Vagina (tissue), 2 donors: Measurements from ENCODE around the gene ARHGAP26. TPM values are rescaled to one million over a fixed set of nuclear protein-coding genes. Genes with fewer than 3 reads are reported as not detected.

Experiments
- DNase-seq, 2 donors: peaks; one replicate each; pipeline ENCODE4 v3.0.0-alpha.2; 2017; ENCODE audit errors: extremely low spot score in 2 of 2
- H3K27ac ChIP-seq: fragments of 200-600 bp; sonication (generic); one replicate; pipeline ENCODE4 v1.5.1; 2019
- H3K27me3 ChIP-seq: fragments of 200-600 bp; sonication (generic); one replicate; pipeline ENCODE4 v1.5.1; 2019
- H3K36me3 ChIP-seq, 2 donors: fragments of 200-600 bp; sonication (generic); one replicate each; pipeline ENCODE4 v1.5.1; 2017 to 2019
- H3K4me1 ChIP-seq: fragments of 200-600 bp; sonication (generic); one replicate; pipeline ENCODE4 v1.5.1; 2019
- H3K4me3 ChIP-seq, 2 donors: fragments of 200-600 bp; sonication (generic); 1 replicate in 1 of 2; 2 replicates in 1 of 2; pipeline ENCODE4 v1.5.1; 2016 to 2019
- H3K9me3 ChIP-seq: fragments of 200-600 bp; sonication (generic); one replicate; pipeline ENCODE4 v1.5.1; 2019
- POLR2A ChIP-seq, 2 donors: fragments of 450-650 bp; IDR thresholded peaks; one replicate each; pipeline ENCODE4 v1.6.1; 2017; ENCODE audit warnings: antibody characterized with exemption in 2 of 2, mild to moderate bottlenecking in 2 of 2, moderate library complexity in 2 of 2
- POLR2AphosphoS5 ChIP-seq, 2 donors: sonication (generic); formaldehyde crosslinking; IDR thresholded peaks; one replicate each; pipeline ENCODE4 v1.9.0; 2017; ENCODE audit warnings: antibody characterized with exemption in 2 of 2, mild to moderate bottlenecking in 2 of 2, low read depth in 1 of 2; ENCODE audit not compliant: insufficient read depth in 1 of 2
- intact Hi-C: fragments of 100-400 bp; cut with DNase I; formaldehyde crosslinking; loops from one replicate; pipeline ENCODE4 v1.15.1; 2023
- total RNA-seq: library from RNA; depleted of rRNA; stranded (reverse); fragments of >200 nt; gene quantifications from one replicate; pipeline ENCODE4 v1.2.3, GENCODE V29; 2016
- TF ChIP-seq, protein P1 (sequence below), 3 experiments: fragments of 450-650 bp in 2 of 3; fragments of 200-600 bp in 1 of 3; sonication (generic) in 1 of 3; IDR thresholded peaks; one replicate each; pipeline ENCODE4 v1.5.1; 2017 to 2019; ENCODE audit warnings: antibody characterized with exemption in 3 of 3, mild to moderate bottlenecking in 2 of 3, moderate library complexity in 2 of 3

ARHGAP26 gene
- total RNA-seq, 1 donor from 2014 or later, result 42.5 TPM

GRCh38 chr5:143062379-143062778 lies 292.2 kb downstream of the ARHGAP26 start:
- H3K36me3 ChIP-seq, result no peaks in the 10 kb centered on the region
- no peaks in the 10 kb centered on the region for H3K9me3 ChIP-seq
- H3K27me3 ChIP-seq, result no peaks in the 10 kb centered on the region
- no peak overlapping the region for H3K4me3 ChIP-seq
- TF ChIP-seq, protein P1, sequence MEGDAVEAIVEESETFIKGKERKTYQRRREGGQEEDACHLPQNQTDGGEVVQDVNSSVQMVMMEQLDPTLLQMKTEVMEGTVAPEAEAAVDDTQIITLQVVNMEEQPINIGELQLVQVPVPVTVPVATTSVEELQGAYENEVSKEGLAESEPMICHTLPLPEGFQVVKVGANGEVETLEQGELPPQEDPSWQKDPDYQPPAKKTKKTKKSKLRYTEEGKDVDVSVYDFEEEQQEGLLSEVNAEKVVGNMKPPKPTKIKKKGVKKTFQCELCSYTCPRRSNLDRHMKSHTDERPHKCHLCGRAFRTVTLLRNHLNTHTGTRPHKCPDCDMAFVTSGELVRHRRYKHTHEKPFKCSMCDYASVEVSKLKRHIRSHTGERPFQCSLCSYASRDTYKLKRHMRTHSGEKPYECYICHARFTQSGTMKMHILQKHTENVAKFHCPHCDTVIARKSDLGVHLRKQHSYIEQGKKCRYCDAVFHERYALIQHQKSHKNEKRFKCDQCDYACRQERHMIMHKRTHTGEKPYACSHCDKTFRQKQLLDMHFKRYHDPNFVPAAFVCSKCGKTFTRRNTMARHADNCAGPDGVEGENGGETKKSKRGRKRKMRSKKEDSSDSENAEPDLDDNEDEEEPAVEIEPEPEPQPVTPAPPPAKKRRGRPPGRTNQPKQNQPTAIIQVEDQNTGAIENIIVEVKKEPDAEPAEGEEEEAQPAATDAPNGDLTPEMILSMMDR (IDR thresholded peaks at IDR 0.05), result no peak
- TF ChIP-seq POLR2AphosphoS5 (IDR thresholded peaks at IDR 0.05; ENCODE audit: insufficient read depth in 1 of 2, low read depth in 1 of 2), result no peak
- TF ChIP-seq POLR2A (IDR thresholded peaks at IDR 0.05), result no peak
- peaks cover 69% of the 10 kb centered on the region for H3K4me1 ChIP-seq
- H3K27ac ChIP-seq, result peak overlapping the region; percentile 61
- DNase-seq, result no peak
- intact Hi-C loops, result loop anchor here (5.0 to 10.0 kb wide), 2 partner anchors 58 to 90 kb away; no protein-coding TSS in a partner anchor

- Histone ChIP-seq H3K4me3 (no peak overlapping the region), H3K9me3 (no peaks in the 10 kb centered on the region), H3K36me3 (no peaks in the 10 kb centered on the region), H3K27ac (peak overlapping the region; percentile 61), H3K4me1 (peaks cover 69% of the 10 kb centered on the region), H3K27me3 (no peaks in the 10 kb centered on the region)
- intact Hi-C loops, result loop anchor here (5.0 to 10.0 kb wide), 2 partner anchors 59 to 89 kb away; no protein-coding TSS in a partner anchor
- TF ChIP-seq POLR2AphosphoS5 (IDR thresholded peaks at IDR 0.05; ENCODE audit: insufficient read depth in 1 of 2, low read depth in 1 of 2) (peak in 1 of 2 donors; percentile 72), POLR2A (IDR thresholded peaks at IDR 0.05) (no peak)
- TF ChIP-seq, protein P1 (IDR thresholded peaks at IDR 0.05), result no peak
- DNase-seq, result no peak
These were observed 293.2 kb downstream of the ARHGAP26 start for GRCh38 chr5:143063175-143063970.

GRCh38 chr5:143064218-143064641 lies 294.1 kb downstream of the ARHGAP26 start:
- H3K27me3 ChIP-seq, result no peaks in the 10 kb centered on the region
- H3K4me3 ChIP-seq, result no peak overlapping the region
- no peaks in the 10 kb centered on the region for H3K9me3 ChIP-seq
- peaks cover 69% of the 10 kb centered on the region for H3K4me1 ChIP-seq
- intact Hi-C loops, result loop anchor here (5.0 to 10.0 kb wide), 2 partner anchors 59 to 88 kb away; no protein-coding TSS in a partner anchor
- H3K36me3 ChIP-seq, result no peaks in the 10 kb centered on the region
- peak overlapping the region; percentile 61 for H3K27ac ChIP-seq
- DNase-seq, result no peak
- TF ChIP-seq POLR2A (IDR thresholded peaks at IDR 0.05) (no peak), POLR2AphosphoS5 (IDR thresholded peaks at IDR 0.05; ENCODE audit: insufficient read depth in 1 of 2, low read depth in 1 of 2) (peak in 1 of 2 donors; percentile 62)
- TF ChIP-seq, protein P1 (IDR thresholded peaks at IDR 0.05), result no peak

GRCh38 chr5:143064676-143065075 lies 294.5 kb downstream of the ARHGAP26 start:
- peak overlapping the region; percentile 61 for H3K27ac ChIP-seq
- no peaks in the 10 kb centered on the region for H3K27me3 ChIP-seq
- H3K36me3 ChIP-seq, result no peaks in the 10 kb centered on the region
- peaks cover 66% of the 10 kb centered on the region for H3K4me1 ChIP-seq
- no peak overlapping the region for H3K4me3 ChIP-seq
- H3K9me3 ChIP-seq, result no peaks in the 10 kb centered on the region
- TF ChIP-seq, protein P1 (IDR thresholded peaks at IDR 0.05), result no peak
- no peak for TF ChIP-seq POLR2AphosphoS5 (IDR thresholded peaks at IDR 0.05; ENCODE audit: insufficient read depth in 1 of 2, low read depth in 1 of 2)
- TF ChIP-seq POLR2A (IDR thresholded peaks at IDR 0.05), result no peak
- DNase-seq, result no peak
- intact Hi-C loops, result loop anchor here (5.0 to 10.0 kb wide), 3 partner anchors 60 to 338 kb away; partner anchors contain the start of gene NR3C1
